ENCODE measurements around the gene RAD51C.
A peak's percentile ranks its signal among the peaks of the same experiment; 100 is the strongest.
"Not testable (repeated sequence)": the region's sequence is repeated elsewhere in the genome, so short reads cannot be mapped to it uniquely, and the experiment has no call there.

The RAD51C gene

DNA sequence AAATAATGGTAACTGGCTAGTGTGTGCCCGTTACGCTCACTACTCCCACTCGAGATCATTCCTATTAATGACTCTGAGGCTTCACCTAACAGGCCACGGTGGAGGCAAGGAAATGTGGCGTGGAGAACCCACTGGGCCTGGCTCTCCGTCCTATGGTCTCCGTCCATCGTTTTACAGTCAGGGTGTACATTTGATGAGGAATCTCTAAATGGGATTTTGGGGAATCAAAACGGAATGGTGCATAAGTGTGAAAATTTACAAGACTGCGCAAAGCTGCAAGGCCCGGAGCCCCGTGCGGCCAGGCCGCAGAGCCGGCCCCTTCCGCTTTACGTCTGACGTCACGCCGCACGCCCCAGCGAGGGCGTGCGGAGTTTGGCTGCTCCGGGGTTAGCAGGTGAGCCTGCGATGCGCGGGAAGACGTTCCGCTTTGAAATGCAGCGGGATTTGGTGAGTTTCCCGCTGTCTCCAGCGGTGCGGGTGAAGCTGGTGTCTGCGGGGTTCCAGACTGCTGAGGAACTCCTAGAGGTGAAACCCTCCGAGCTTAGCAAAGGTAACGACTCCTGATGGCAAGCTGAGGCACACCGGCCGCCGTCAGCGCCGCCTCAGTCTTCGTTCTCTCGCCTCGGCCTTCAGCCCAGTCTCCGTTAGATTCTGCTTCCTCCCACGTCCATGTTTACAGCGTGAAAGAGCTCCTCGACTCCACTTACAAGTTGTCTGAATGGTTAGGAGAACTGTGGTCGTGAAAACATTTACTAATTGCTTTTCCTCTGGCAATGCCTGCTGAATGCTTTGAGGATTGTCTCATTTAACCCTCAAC is at the start of gene RAD51C:
Gene RAD51C, plus strand, starts transcription at position 364 of the 817 bp plus-strand sequence. Its CDS starts 42 bp downstream, at position 406.
- peak; percentile 76 to 87 for DNase-seq (ENCODE audit: low read depth in 2 of 2)

DNA sequence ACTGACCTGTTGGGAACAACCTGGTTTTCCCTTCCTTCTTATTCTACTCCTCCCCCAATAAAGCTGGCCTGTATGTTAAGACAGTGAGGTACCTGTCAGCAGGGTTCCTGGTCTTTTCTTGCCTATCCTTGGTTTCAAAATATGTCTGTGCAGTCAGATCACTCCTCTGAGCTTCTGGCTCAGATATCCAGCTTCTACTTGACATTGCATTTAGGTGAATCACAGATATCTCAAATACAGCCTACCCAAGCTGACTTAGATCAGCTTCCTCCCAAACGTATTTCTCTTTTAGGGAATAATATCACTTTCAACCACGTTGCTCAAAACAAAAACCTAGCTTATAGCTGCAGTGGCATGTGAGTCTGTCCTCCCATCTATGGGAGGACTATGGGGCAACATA is 49.3 kb upstream of the RAD51C start:
- no peak for DNase-seq (ENCODE audit: low read depth in 2 of 2)

GRCh38 chr17:58648236-58648635 is 44.2 kb upstream of the RAD51C start:
- DNase-seq (ENCODE audit: low read depth in 2 of 2): no peak

DNA sequence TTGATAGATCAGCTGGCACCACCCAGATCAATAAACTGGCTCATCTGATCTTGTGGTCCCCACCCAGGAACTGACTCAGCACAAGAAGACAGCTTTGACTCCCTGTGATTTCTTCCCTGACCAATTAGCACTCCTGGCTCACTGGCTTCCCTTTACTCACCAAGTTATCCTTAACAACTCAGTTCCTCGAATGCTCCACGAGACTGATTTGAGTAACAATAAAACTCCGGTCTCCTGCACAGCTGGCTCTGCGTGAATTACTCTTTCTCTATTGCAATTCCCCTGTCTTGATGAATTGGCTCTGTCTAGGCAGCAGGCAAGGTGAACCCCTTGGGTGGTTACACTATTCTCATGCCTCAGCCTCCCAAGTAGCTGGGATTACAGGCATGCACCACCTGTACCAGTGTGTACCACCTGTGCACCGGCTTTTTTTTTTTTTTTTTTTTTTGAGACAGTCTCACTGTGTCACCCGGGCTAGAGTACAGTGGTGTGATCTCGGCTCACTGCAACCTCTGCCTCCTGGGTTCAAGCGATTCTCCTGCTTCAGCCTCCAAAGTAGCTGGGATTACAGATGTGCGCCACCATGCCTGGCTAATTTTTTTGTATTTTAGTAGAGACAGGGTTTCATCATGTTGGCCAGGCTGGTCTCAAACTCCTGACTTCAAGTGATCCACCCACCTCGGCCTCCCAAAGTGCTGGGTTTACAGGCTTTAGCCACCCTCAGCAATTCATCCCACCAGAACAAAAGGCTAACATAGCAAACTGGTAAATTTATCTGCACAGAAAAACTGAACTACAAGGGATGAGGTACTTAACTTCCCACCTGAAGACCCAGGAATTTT is 34.2 kb upstream of the RAD51C start:
- DNase-seq (ENCODE audit: low read depth in 2 of 2): not testable (repeated sequence)

GRCh38 chr17:58658804-58659713 is 33.3 kb upstream of the RAD51C start:
- DNase-seq (ENCODE audit: low read depth in 2 of 2): peak; percentile 61 to 63

DNA sequence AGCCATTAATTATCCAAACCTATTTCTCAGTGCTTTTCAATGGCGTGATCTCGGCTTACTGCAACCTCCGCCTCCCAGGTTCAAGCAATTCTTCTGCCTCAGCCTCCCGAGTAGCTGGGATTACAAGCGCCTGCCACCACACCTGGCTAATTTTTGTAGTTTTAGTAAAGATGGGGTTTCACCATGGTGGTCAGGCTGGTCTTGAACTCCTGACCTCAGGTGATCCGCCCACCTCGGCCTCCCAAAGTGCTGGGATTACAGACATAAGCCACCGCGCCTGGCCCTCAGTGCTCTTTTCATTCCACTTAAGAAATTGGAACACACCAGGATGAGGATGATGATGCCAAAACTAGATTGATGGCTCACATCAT is 32.7 kb upstream of the RAD51C start:
- not testable (repeated sequence) for DNase-seq (ENCODE audit: low read depth in 2 of 2)

- no peak for DNase-seq (ENCODE audit: low read depth in 2 of 2)
Observed at GRCh38 chr17:58660621-58661020, 31.8 kb upstream of the RAD51C start.

GRCh38 chr17:58661499-58661898 is 30.9 kb upstream of the RAD51C start:
- no peak for DNase-seq (ENCODE audit: low read depth in 2 of 2)

- no peak for DNase-seq (ENCODE audit: low read depth in 2 of 2)
Observed at GRCh38 chr17:58664302-58664701, 28.1 kb upstream of the RAD51C start.

DNA sequence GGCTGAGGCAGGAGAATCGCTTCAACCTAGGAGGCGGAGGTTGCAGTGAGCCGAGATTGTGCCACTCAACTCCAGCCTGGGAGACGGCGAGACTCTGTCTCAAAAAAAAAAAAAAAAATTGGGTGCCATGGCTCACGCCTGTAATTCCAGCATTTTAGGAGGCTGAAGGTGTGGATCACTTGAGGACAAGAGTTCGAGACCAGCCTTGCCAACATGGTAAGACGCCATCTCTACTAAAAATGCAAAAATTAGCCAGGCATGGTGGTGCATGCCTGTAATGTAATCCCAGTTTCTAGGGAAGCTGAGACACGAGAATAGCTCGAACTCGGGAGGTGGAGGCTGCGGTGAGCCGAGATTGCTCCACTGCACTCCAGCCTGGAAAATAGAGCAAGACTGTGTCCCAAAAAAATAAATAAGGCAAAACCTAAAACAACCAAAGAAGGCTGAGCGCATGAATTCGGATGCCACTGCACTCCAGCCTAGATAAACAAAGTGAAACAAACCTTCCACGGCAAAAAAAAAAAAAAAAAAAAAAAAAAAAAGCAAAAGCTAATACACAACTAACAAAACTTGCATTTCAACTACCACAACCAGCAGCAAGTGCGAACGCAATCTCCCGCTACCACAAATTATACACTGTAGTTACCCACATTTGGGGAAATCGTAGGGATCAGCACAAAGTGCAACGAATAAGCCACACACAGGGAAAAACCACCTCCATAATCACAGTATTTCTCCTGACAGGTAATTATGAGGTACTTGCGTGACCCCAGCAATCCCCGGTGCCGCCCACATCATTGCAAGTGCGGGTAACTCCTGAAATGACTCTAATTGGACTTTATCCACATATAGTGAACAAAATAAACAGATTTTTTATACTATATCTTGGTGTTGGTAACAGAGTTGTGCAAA is 26.2 kb upstream of the RAD51C start:
- no peak for DNase-seq (ENCODE audit: low read depth in 2 of 2)

- DNase-seq (ENCODE audit: low read depth in 2 of 2): no peak
Observed at GRCh38 chr17:58666858-58667267, 25.5 kb upstream of the RAD51C start.

- DNase-seq (ENCODE audit: low read depth in 2 of 2): no peak
Observed at GRCh38 chr17:58667934-58668597, 24.3 kb upstream of the RAD51C start.

GRCh38 chr17:58668598-58668935 is 23.8 kb upstream of the RAD51C start:
- no peak for DNase-seq (ENCODE audit: low read depth in 2 of 2)

GRCh38 chr17:58669853-58670252 is 22.5 kb upstream of the RAD51C start:
- no peak for DNase-seq (ENCODE audit: low read depth in 2 of 2)

- DNase-seq (ENCODE audit: low read depth in 2 of 2): no peak
Observed at GRCh38 chr17:58671969-58672368, 20.4 kb upstream of the RAD51C start.

- no peak for DNase-seq (ENCODE audit: low read depth in 2 of 2)
Observed at GRCh38 chr17:58677194-58677880, 15.1 kb upstream of the RAD51C start.

DNA sequence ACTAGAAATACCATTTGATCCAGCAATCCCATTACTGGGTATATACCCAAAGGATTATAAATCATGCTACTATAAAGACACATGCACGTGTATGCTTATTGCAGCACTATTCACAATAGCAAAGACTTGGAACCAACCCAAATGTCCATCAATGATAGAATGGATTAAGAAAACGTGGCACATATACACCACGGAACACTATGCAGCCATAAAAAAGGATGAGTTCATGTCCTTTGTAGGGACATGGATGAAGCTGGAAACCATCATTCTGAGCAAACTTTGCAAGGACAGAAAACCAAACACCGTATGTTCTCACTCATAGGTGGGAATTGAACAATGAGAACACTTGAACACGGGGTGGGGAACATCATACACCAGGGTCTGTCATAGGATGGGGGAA is 14.1 kb upstream of the RAD51C start:
- not testable (repeated sequence) for DNase-seq (ENCODE audit: low read depth in 2 of 2)

GRCh38 chr17:58679263-58680037 is 13.0 kb upstream of the RAD51C start:
- no peak for DNase-seq (ENCODE audit: low read depth in 2 of 2)

- DNase-seq (ENCODE audit: low read depth in 2 of 2): no peak
Observed at GRCh38 chr17:58680038-58680369, 12.4 kb upstream of the RAD51C start.
